ENCODE results near the gene ZYG11B. TPM values are rescaled to one million over a fixed set of nuclear protein-coding genes. Genes with fewer than 3 reads are reported as not detected.

Gene ZYG11B
- total and polyA plus RNA-seq, 8 donors, result 23.3 to 34.6 (median 28.4) TPM

DNA sequence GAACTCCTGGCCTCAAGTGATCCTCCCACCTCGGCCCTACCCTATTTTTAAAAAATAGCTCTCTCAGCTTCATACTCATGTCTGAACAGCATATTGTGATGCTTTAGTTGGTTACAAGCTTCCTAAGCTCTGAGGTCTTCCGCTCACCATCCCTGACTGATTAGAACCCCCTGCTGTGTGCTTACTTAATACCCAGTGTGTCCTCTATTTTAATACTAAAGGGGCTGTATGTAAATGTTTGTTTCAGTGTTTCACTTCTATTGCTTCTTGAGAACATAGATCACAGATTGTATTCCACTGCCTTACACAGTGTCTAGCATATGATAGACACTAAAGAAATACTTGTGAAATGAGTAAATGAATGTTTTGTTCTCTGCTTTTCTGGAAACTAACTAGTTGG is 29.8 kb downstream of the ZYG11B start:
- TF ChIP-seq, protein P1, sequence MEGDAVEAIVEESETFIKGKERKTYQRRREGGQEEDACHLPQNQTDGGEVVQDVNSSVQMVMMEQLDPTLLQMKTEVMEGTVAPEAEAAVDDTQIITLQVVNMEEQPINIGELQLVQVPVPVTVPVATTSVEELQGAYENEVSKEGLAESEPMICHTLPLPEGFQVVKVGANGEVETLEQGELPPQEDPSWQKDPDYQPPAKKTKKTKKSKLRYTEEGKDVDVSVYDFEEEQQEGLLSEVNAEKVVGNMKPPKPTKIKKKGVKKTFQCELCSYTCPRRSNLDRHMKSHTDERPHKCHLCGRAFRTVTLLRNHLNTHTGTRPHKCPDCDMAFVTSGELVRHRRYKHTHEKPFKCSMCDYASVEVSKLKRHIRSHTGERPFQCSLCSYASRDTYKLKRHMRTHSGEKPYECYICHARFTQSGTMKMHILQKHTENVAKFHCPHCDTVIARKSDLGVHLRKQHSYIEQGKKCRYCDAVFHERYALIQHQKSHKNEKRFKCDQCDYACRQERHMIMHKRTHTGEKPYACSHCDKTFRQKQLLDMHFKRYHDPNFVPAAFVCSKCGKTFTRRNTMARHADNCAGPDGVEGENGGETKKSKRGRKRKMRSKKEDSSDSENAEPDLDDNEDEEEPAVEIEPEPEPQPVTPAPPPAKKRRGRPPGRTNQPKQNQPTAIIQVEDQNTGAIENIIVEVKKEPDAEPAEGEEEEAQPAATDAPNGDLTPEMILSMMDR (IDR thresholded peaks at IDR 0.05), result no peak
- no peak for DNase-seq
- Histone ChIP-seq H3K4me3 (no peak overlapping the region), H3K27me3 (no peaks in the 10 kb centered on the region), H3K36me3 (peaks cover 0 to 27% of the 10 kb centered on the region in 2 donors), H3K4me1 (peaks cover 9 to 11% of the 10 kb centered on the region in 2 donors), H3K27ac (no peak overlapping the region), H3K9me3 (no peaks in the 10 kb centered on the region)
- intact Hi-C loops (cut with DNase I), result no loop called here
- ATAC-seq, result no peak

DNA sequence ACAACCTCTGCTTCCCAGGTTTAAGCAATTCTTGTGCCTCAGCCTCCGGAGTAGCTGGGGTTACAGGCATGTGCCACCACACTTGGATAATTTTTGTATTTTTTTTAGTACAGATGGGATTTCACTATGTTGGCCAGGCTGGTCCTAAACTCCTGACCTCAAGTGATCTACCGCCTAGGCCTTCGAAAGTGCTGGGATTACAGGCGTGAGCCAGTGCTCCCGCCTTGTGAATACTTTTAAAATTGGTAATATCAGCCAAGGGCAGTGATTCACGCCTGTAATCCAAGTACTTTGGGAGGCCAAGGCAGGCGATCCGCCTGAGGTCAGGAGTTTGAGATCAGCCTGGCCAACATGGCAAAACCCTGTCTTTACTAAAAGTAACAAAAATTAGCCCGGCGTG is 33.7 kb downstream of the ZYG11B start:
- TF ChIP-seq, protein P1 (IDR thresholded peaks at IDR 0.05), result no peak
- Histone ChIP-seq H3K4me1 (no peaks in the 10 kb centered on the region), H3K36me3 (peaks cover 0 to 27% of the 10 kb centered on the region in 2 donors), H3K9me3 (no peaks in the 10 kb centered on the region), H3K27ac (no peak overlapping the region), H3K4me3 (no peak overlapping the region), H3K27me3 (no peaks in the 10 kb centered on the region)
- DNase-seq (no peak), ATAC-seq (no peak)
- intact Hi-C loops (cut with DNase I), result no loop called here

DNA sequence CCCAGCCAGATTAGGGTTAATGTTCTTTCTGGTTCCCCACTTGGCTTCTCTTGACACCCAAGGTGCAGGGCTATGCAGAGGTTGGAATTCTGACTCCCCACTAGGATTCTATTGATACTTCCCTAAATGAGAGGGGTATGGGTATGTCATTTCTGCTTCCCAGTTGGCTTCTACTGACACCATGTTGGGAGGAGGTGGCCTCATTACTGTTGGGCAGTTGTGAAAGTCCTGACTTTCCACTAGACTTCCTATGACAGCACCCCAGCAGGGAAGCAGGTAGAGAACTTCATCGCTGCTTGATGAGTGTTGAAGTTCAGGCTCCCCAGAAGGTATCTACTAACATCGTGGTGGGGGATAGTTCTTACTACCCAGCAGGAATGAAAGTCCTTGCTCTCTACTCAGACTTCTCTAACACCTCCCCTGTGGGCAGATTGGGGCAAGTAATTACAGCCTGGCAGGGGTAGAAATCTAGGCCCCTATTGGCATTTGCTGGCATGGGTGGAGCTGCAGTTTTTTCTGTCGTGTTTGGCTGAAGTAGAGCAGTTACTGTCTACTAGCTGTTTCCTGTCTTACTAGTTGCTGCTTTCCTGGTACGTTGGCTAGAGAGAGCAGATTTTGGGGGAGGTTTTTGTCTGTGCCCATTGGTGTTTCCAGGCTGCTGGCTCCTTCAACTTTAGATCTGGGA is 41.5 kb downstream of the ZYG11B start:
- intact Hi-C loops (cut with DNase I), result no loop called here
- TF ChIP-seq, protein P1 (IDR thresholded peaks at IDR 0.05), result no peak
- ATAC-seq, result no peak

DNA sequence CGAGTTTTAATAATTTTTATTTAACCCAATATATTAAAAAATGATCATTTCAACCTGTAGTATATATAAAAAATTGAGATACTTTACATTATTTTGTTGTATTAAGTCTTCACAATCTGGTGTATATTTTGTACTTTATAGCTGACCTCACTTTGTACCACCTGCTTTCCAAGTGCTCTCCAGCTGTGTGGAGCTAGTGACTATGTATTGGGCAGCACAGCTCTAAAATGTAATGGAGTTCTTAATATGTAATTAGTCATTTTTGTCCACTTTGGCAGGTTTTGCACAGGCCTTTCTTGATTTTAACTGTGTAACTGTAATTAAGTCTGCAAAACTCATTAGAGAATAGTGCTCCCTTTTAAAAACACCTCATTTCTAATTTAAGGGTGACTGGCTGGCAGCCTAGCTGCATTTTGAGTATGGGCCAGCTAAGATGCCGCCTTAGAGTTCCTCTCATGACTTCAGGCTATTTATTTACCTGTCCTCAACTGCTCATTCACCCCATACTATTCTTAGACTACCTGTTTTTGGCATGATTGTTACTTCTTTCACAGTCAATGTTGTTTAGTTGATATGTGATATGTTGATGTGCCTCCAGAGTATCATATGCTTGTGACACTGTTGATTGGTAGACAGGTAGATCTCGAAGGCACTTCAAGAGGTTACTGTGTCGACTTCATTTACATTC is 43.2 kb downstream of the ZYG11B start:
- Histone ChIP-seq H3K27ac (no peak overlapping the region), H3K4me3 (no peak overlapping the region), H3K36me3 (peaks cover 0 to 32% of the 10 kb centered on the region in 2 donors), H3K9me3 (no peaks in the 10 kb centered on the region), H3K27me3 (no peaks in the 10 kb centered on the region), H3K4me1 (no peaks in the 10 kb centered on the region)
- DNase-seq, result no peak
- intact Hi-C loops (cut with DNase I), result no loop called here
- no peak for ATAC-seq
- TF ChIP-seq, protein P1 (IDR thresholded peaks at IDR 0.05), result no peak

More for the DNA sequence above, 41.5 kb downstream of the ZYG11B start:
- no peaks in the 10 kb centered on the region for H3K27me3 ChIP-seq
- H3K9me3 ChIP-seq, result no peaks in the 10 kb centered on the region
- no peaks in the 10 kb centered on the region for H3K4me1 ChIP-seq
- DNase-seq, result no peak
- H3K4me3 ChIP-seq, result no peak overlapping the region
- no peak overlapping the region for H3K27ac ChIP-seq
- peaks cover 0 to 21% of the 10 kb centered on the region in 2 donors for H3K36me3 ChIP-seq

DNA sequence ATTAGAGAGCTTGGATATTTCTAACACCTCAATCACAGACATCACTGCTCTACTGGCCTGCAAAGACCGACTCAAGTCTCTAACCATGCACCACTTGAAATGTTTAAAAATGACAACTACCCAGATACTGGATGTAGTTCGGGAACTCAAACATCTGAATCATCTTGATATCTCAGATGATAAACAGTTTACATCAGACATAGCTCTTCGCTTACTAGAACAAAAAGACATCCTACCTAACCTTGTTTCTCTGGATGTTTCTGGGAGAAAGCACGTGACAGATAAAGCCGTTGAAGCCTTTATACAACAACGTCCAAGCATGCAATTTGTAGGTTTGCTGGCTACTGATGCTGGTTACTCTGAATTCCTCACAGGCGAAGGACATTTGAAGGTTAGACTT is 45.1 kb downstream of the ZYG11B start:
- intact Hi-C loops (cut with DNase I), result no loop called here
- Histone ChIP-seq H3K27ac (no peak overlapping the region), H3K9me3 (no peaks in the 10 kb centered on the region), H3K4me1 (no peaks in the 10 kb centered on the region), H3K27me3 (no peaks in the 10 kb centered on the region), H3K36me3 (peaks cover 0 to 47% of the 10 kb centered on the region in 2 donors), H3K4me3 (no peak overlapping the region)
- TF ChIP-seq, protein P1 (IDR thresholded peaks at IDR 0.05), result no peak
- no peak for DNase-seq
- no peak for ATAC-seq
